IPS-15b (cell line): Measurements from ENCODE around the gene AUH.

ENCODE experiments used
- H3K27me3 ChIP-seq: one replicate; pipeline ENCODE4 v1.6.1; 2013; ENCODE audit warnings: low read length; ENCODE audit not compliant: control insufficient read depth, insufficient read depth
- H3K36me3 ChIP-seq: one replicate; pipeline ENCODE4 v1.6.1; 2013; ENCODE audit warnings: low read length; ENCODE audit not compliant: control insufficient read depth, insufficient read depth
- H3K4me1 ChIP-seq: one replicate; pipeline ENCODE4 v1.6.1; 2013; ENCODE audit warnings: mild to moderate bottlenecking, low read length; ENCODE audit not compliant: control insufficient read depth, insufficient read depth
- H3K4me3 ChIP-seq: one replicate; pipeline ENCODE4 v1.5.1; 2013; ENCODE audit warnings: low read depth, low read length
- H3K9ac ChIP-seq: one replicate; pipeline ENCODE4 v1.6.1; 2013; ENCODE audit warnings: low read depth, mild to moderate bottlenecking, low read length
- H3K9me3 ChIP-seq: one replicate; pipeline ENCODE4 v1.6.1; 2013; ENCODE audit warnings: mild to moderate bottlenecking, low read length; ENCODE audit not compliant: control insufficient read depth, insufficient read depth

The AUH gene

DNA sequence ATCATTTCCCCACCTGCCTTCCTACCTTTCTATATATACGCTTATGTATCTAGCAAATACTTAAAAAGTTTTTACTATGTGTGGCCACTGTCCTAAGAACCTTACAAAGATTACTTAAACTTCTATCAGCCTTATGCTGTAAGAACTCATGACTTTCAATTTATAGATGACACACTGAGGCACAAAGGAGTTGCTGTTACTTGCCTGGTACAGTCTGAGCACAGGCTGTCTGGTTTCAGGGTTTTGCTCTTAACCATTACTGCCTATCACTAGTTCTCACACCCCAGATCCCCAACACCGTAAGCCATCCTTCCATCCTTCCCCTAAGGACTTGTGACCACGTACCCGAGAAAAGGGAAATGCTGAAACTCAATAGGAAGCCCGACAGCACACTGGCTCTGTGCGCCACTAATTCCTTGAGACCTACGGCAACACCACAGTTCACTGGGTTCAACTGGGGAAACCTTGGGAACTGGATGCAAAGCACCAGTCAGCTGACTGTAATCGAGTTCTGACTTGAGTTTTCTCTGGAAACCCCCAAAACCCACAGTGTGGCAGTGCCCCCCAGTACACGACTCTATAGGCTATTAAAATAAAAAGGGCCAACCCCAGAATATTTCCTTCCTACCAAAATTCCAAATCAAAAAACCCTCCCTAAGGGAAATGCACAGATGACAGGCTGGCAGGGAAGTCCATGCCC lies 56.0 kb downstream of the AUH start:
- no peaks in the 10 kb centered on the region for H3K27me3 ChIP-seq
- no peak overlapping the region for H3K9ac ChIP-seq
- H3K36me3 ChIP-seq, result no peaks in the 10 kb centered on the region
- no peak overlapping the region for H3K4me3 ChIP-seq
- H3K9me3 ChIP-seq, result no peaks in the 10 kb centered on the region
- peaks cover 3% of the 10 kb centered on the region for H3K4me1 ChIP-seq

- Histone ChIP-seq H3K27me3 (no peaks in the 10 kb centered on the region), H3K9ac (no peak overlapping the region), H3K36me3 (no peaks in the 10 kb centered on the region), H3K4me1 (peaks cover 3% of the 10 kb centered on the region), H3K9me3 (no peaks in the 10 kb centered on the region), H3K4me3 (no peak overlapping the region)
Observed at GRCh38 chr9:91303741-91304415, 57.8 kb downstream of the AUH start.

GRCh38 chr9:91302831-91303230 lies 58.9 kb downstream of the AUH start:
- no peak overlapping the region for H3K9ac ChIP-seq
- no peak overlapping the region for H3K4me3 ChIP-seq
- peaks cover 3% of the 10 kb centered on the region for H3K4me1 ChIP-seq
- no peaks in the 10 kb centered on the region for H3K36me3 ChIP-seq
- no peaks in the 10 kb centered on the region for H3K9me3 ChIP-seq
- H3K27me3 ChIP-seq, result no peaks in the 10 kb centered on the region

DNA sequence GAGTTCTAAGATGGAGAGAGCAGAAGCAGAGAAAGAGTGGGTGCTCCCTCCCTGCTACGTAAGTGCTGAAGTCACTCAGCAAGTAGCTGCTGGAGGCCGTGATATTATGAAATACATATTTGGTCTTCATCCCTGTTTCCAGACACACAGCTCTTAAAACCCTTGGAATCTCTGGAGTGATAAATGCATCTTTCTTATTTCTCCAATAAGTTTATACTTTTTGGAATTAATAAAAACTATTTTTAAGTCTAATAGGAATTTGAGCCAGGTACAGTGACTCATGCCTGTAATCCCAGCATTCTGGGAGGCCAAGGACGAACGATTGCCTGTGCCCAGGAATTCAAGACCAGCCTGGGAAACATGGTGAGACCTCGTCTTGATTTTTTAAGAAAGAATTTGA lies 60.6 kb downstream of the AUH start:
- Histone ChIP-seq H3K4me3 (no peak overlapping the region), H3K4me1 (peaks cover 3% of the 10 kb centered on the region), H3K9me3 (no peaks in the 10 kb centered on the region), H3K27me3 (no peaks in the 10 kb centered on the region), H3K36me3 (no peaks in the 10 kb centered on the region), H3K9ac (no peak overlapping the region)

DNA sequence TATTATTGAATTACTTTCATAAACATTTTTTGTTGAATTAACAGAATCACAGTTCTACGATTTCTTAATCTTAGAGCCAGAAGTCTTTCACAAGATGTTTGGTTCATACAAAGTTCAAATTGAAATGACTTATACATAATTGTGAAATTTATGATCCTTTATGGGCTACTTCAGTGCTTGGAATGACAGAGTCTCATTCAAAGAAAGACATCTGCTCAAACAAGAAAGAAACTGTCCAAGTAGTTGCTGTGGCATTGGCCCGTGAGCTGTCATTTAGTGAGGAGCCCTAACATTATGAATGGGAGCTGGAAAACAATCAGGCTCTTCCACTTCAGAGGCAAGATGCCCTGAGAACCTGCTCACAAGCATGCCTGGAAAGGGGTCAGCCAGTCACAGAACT lies 63.4 kb downstream of the AUH start:
- Histone ChIP-seq H3K4me3 (no peak overlapping the region), H3K36me3 (no peaks in the 10 kb centered on the region), H3K4me1 (no peaks in the 10 kb centered on the region), H3K9ac (no peak overlapping the region), H3K27me3 (no peaks in the 10 kb centered on the region), H3K9me3 (no peaks in the 10 kb centered on the region)

- no peaks in the 10 kb centered on the region for H3K9me3 ChIP-seq
- no peaks in the 10 kb centered on the region for H3K36me3 ChIP-seq
- H3K4me3 ChIP-seq, result no peak overlapping the region
- H3K4me1 ChIP-seq, result no peaks in the 10 kb centered on the region
- H3K27me3 ChIP-seq, result no peaks in the 10 kb centered on the region
- no peak overlapping the region for H3K9ac ChIP-seq
Observed at GRCh38 chr9:91297306-91297705, 64.4 kb downstream of the AUH start.

GRCh38 chr9:91296354-91296753 lies 65.4 kb downstream of the AUH start:
- no peaks in the 10 kb centered on the region for H3K9me3 ChIP-seq
- no peak overlapping the region for H3K4me3 ChIP-seq
- H3K4me1 ChIP-seq, result no peaks in the 10 kb centered on the region
- no peak overlapping the region for H3K9ac ChIP-seq
- H3K27me3 ChIP-seq, result no peaks in the 10 kb centered on the region
- H3K36me3 ChIP-seq, result no peaks in the 10 kb centered on the region

GRCh38 chr9:91295357-91295756 lies 66.4 kb downstream of the AUH start:
- H3K4me3 ChIP-seq, result no peak overlapping the region
- no peak overlapping the region for H3K9ac ChIP-seq
- no peaks in the 10 kb centered on the region for H3K4me1 ChIP-seq
- no peaks in the 10 kb centered on the region for H3K27me3 ChIP-seq
- no peaks in the 10 kb centered on the region for H3K36me3 ChIP-seq
- no peaks in the 10 kb centered on the region for H3K9me3 ChIP-seq

GRCh38 chr9:91291866-91292265 lies 69.9 kb downstream of the AUH start:
- no peaks in the 10 kb centered on the region for H3K36me3 ChIP-seq
- no peaks in the 10 kb centered on the region for H3K9me3 ChIP-seq
- H3K4me1 ChIP-seq, result no peaks in the 10 kb centered on the region
- H3K4me3 ChIP-seq, result no peak overlapping the region
- no peak overlapping the region for H3K9ac ChIP-seq
- no peaks in the 10 kb centered on the region for H3K27me3 ChIP-seq

- no peak overlapping the region for H3K4me3 ChIP-seq
- no peaks in the 10 kb centered on the region for H3K27me3 ChIP-seq
- no peaks in the 10 kb centered on the region for H3K36me3 ChIP-seq
- H3K9ac ChIP-seq, result no peak overlapping the region
- H3K9me3 ChIP-seq, result no peaks in the 10 kb centered on the region
- H3K4me1 ChIP-seq, result no peaks in the 10 kb centered on the region
Observed at GRCh38 chr9:91289244-91289643, 72.5 kb downstream of the AUH start.

DNA sequence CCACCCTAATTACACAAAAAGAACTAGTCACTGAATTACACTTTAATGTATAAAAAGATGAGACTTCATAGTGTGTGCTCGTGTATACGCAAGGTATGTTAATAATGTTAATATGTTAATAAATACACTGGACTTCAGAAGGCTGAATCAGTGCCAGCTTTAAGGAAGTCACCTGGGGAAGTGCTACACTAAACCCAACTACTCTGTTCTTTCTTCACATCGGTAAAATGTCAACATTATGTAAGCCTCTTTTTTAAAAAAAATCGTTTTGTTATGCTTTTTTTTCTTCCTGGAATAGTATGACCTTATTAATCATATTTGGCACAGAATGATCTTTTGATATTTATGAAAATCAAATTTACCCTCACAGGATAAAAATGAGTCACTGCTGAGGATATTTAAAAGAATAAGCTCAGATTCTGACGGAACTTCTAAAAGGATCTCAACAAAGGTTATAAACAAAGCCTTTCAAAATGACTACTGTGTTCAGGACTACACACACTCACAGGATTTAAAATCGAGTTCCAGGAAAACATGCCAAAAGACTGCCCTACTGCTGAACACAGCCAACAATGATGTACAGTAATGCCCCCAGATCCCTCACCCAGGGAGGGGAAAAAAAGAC lies 75.9 kb downstream of the AUH start:
- no peaks in the 10 kb centered on the region for H3K4me1 ChIP-seq
- H3K4me3 ChIP-seq, result no peak overlapping the region
- no peaks in the 10 kb centered on the region for H3K36me3 ChIP-seq
- H3K9ac ChIP-seq, result no peak overlapping the region
- H3K9me3 ChIP-seq, result no peaks in the 10 kb centered on the region
- no peaks in the 10 kb centered on the region for H3K27me3 ChIP-seq

GRCh38 chr9:91282292-91282691 lies 79.4 kb downstream of the AUH start:
- H3K36me3 ChIP-seq, result no peaks in the 10 kb centered on the region
- H3K9me3 ChIP-seq, result no peaks in the 10 kb centered on the region
- no peaks in the 10 kb centered on the region for H3K27me3 ChIP-seq
- H3K9ac ChIP-seq, result no peak overlapping the region
- no peaks in the 10 kb centered on the region for H3K4me1 ChIP-seq
- no peak overlapping the region for H3K4me3 ChIP-seq
